Measurements from ENCODE around the gene MBD3.

MBD3 gene

GRCh38 chr19:1618157-1619093 lies 25.8 kb upstream of the MBD3 start:
- DNase-seq, result peak; percentile 18

GRCh38 chr19:1616875-1617274 lies 24.2 kb upstream of the MBD3 start:
- no peak for DNase-seq

- DNase-seq, result no peak
Measured at GRCh38 chr19:1616396-1616795, 23.7 kb upstream of the MBD3 start.

GRCh38 chr19:1615156-1615765 lies 22.6 kb upstream of the MBD3 start:
- DNase-seq, result no peak

GRCh38 chr19:1613808-1614570 lies 21.3 kb upstream of the MBD3 start:
- DNase-seq, result no peak

- DNase-seq, result no peak
Measured at GRCh38 chr19:1613146-1613545, 20.5 kb upstream of the MBD3 start.

GRCh38 chr19:1612114-1613086 lies 19.7 kb upstream of the MBD3 start:
- no peak for DNase-seq

- no peak for DNase-seq
Measured at GRCh38 chr19:1611353-1611752, 18.7 kb upstream of the MBD3 start.

- DNase-seq, result no peak
Measured at GRCh38 chr19:1610579-1610978, 17.9 kb upstream of the MBD3 start.

- DNase-seq, result no peak
Measured at GRCh38 chr19:1609680-1610474, 17.2 kb upstream of the MBD3 start.

GRCh38 chr19:1609103-1609396 lies 16.4 kb upstream of the MBD3 start:
- no peak for DNase-seq

GRCh38 chr19:1608359-1609102 lies 15.9 kb upstream of the MBD3 start:
- DNase-seq, result peak; percentile 42

- no peak for DNase-seq
Measured at GRCh38 chr19:1606138-1606651, 13.5 kb upstream of the MBD3 start.

GRCh38 chr19:1605236-1606137 lies 12.8 kb upstream of the MBD3 start, which contains the start of gene UQCR11:
Gene UQCR11, minus strand, starts transcription at chr19:1605462. Its CDS starts 53 bp downstream, at chr19:1605409.
- peak; percentile 97 for DNase-seq

GRCh38 chr19:1602091-1602707 lies 9.5 kb upstream of the MBD3 start:
- peak; percentile 89 for DNase-seq

GRCh38 chr19:1601613-1602064 lies 9.0 kb upstream of the MBD3 start:
- no peak for DNase-seq

- no peak for DNase-seq
Measured at GRCh38 chr19:1599460-1599846, 6.8 kb upstream of the MBD3 start.

- DNase-seq, result no peak
Measured at GRCh38 chr19:1598777-1599459, 6.3 kb upstream of the MBD3 start.

- DNase-seq, result no peak
Measured at GRCh38 chr19:1593501-1593772, 772 bp upstream of the MBD3 start.

All from NCI-H2171 treated with DMSO at 0.1 percent for 48 hours (cell line).